NB4 (cell line): ENCODE measurements around the gene POU6F2.
"Not testable (repeated sequence)": the region's sequence is repeated elsewhere in the genome, so short reads cannot be mapped to it uniquely, and the experiment has no call there.

Source experiments
- MYC ChIP-seq: IDR thresholded peaks from 2 replicates; pipeline ENCODE4 v1.6.1; 2011; ENCODE audit warnings: low read depth, low read length
- POLR2A ChIP-seq: IDR thresholded peaks from 2 replicates; pipeline ENCODE4 v1.6.1; 2011; ENCODE audit warnings: mild to moderate bottlenecking; ENCODE audit not compliant: insufficient read length; ENCODE audit errors: extremely low read depth
- TF ChIP-seq, protein P1 (sequence below): IDR thresholded peaks from one replicate; pipeline ENCODE4 v1.5.1; 2012; ENCODE audit warnings: low read depth, low read length
- TF ChIP-seq, protein P2 (sequence below): IDR thresholded peaks from 2 replicates; pipeline ENCODE4 v1.6.1; 2011; ENCODE audit warnings: low read depth, low read length

DNA sequence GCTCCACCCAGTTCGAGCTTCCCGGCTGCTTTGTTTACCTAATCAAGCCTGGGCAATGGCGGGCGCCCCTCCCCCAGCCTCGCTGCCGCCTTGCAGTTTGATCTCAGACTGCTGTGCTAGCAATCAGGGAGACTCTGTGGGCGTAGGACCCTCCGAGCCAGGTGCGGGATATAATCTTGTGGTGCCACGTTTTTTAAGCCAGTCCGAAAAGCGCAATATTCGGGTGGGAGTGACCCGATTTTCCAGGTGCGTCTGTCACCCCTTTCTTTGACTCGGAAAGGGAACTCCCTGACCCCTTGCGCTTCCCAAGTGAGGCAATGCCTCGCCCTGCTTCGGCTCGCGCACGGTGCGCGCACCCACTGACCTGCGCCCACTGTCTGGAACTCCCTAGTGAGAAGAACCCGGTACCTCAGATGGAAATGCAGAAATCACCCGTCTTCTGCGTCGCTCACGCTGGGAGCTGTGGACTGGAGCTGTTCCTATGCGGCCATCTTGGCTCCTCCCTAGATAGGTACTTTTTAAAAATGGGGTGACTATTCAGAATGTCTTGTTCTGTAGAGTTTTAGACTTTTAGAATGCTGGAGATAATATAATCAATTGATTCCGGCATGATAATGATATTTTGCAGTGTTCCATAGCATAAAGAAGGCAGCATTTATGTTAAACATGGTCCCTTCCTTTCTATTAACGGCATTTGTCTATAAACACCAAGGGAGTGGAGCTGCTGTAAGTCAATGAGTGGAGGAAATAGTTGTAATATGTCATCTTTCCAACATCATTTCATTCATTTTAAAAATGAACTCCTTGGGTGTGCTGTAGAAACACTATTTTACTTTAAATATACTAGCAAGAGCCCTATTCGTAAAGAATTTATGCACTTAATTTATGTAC lies 35.6 kb downstream of the POU6F2 start:
- TF ChIP-seq, protein P1, sequence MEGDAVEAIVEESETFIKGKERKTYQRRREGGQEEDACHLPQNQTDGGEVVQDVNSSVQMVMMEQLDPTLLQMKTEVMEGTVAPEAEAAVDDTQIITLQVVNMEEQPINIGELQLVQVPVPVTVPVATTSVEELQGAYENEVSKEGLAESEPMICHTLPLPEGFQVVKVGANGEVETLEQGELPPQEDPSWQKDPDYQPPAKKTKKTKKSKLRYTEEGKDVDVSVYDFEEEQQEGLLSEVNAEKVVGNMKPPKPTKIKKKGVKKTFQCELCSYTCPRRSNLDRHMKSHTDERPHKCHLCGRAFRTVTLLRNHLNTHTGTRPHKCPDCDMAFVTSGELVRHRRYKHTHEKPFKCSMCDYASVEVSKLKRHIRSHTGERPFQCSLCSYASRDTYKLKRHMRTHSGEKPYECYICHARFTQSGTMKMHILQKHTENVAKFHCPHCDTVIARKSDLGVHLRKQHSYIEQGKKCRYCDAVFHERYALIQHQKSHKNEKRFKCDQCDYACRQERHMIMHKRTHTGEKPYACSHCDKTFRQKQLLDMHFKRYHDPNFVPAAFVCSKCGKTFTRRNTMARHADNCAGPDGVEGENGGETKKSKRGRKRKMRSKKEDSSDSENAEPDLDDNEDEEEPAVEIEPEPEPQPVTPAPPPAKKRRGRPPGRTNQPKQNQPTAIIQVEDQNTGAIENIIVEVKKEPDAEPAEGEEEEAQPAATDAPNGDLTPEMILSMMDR = not testable (repeated sequence)
- not testable (repeated sequence) for TF ChIP-seq POLR2A, MYC
- TF ChIP-seq, protein P2, sequence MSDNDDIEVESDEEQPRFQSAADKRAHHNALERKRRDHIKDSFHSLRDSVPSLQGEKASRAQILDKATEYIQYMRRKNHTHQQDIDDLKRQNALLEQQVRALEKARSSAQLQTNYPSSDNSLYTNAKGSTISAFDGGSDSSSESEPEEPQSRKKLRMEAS = not testable (repeated sequence)
